C4-2B (cell line): ENCODE results near the gene FTSJ1.

Source experiments
- H3K27ac ChIP-seq: fragments of 450-650 bp; 2 replicates; pipeline ENCODE4 v1.5.1; 2017
- ZFX ChIP-seq: fragments of 450-650 bp; IDR thresholded peaks from 2 replicates; pipeline ENCODE4 v1.6.1; 2017
- TF ChIP-seq, protein P1 (sequence below): fragments of 450-650 bp; conservative IDR thresholded peaks from 2 replicates; pipeline ENCODE4 v1.5.1; 2017; ENCODE audit warnings: mild to moderate bottlenecking

FTSJ1 gene

GRCh38 chrX:48489892-48490291 lies 13.9 kb downstream of the FTSJ1 start:
- H3K27ac ChIP-seq, result no peak overlapping the region
- TF ChIP-seq, protein P1, sequence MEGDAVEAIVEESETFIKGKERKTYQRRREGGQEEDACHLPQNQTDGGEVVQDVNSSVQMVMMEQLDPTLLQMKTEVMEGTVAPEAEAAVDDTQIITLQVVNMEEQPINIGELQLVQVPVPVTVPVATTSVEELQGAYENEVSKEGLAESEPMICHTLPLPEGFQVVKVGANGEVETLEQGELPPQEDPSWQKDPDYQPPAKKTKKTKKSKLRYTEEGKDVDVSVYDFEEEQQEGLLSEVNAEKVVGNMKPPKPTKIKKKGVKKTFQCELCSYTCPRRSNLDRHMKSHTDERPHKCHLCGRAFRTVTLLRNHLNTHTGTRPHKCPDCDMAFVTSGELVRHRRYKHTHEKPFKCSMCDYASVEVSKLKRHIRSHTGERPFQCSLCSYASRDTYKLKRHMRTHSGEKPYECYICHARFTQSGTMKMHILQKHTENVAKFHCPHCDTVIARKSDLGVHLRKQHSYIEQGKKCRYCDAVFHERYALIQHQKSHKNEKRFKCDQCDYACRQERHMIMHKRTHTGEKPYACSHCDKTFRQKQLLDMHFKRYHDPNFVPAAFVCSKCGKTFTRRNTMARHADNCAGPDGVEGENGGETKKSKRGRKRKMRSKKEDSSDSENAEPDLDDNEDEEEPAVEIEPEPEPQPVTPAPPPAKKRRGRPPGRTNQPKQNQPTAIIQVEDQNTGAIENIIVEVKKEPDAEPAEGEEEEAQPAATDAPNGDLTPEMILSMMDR, result no peak
- TF ChIP-seq ZFX, result no peak

DNA sequence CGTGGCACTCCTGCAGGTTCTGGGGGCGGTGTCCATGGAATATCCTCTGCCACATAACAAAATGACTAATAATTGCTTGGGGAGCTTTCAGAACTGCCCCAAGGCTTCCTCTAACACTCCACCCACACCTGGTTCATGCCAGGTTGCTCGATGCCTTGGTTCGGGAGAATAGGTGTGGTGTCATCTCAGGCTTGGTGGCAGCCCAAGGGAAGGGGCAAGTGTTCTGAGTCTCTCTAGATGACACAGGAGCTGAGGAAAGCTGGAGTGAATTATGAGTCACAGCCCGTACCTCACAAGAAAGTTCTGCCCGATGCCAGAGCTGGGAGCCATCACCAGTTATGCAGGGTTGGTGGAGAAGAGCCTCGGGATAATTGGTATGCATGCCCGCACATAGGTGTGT lies 14.7 kb downstream of the FTSJ1 start:
- H3K27ac ChIP-seq, result no peak overlapping the region
- TF ChIP-seq, protein P1, result no peak
- TF ChIP-seq ZFX, result no peak

DNA sequence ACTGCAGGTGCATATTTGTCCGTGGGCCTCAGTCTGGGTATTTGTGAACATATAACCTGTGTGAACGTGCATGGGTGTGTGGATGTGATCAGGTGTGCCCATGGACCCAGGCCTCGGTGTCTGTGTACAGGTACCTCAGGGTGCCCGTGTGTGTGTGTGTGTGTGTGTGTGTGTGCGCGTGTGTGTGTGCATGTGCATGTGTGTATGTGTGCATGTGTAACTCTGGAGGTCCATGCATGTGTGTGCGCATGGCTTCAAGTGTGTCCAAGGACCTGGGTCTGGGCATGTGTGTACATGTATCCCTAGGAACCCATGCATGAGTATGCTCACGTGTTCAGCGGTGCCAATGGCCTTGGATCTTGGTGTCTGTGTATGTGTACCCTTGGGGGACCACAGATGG lies 15.8 kb downstream of the FTSJ1 start:
- no peak for TF ChIP-seq ZFX
- TF ChIP-seq, protein P1, result no peak
- no peak overlapping the region for H3K27ac ChIP-seq

- TF ChIP-seq, protein P1, result no peak
- no peak for TF ChIP-seq ZFX
- H3K27ac ChIP-seq, result no peak overlapping the region
Observed at GRCh38 chrX:48492293-48492910, 16.4 kb downstream of the FTSJ1 start.

- H3K27ac ChIP-seq, result no peak overlapping the region
- TF ChIP-seq, protein P1, result no peak; the same call in 1 of the 2 replicates
- TF ChIP-seq ZFX, result no peak
Observed at GRCh38 chrX:48493890-48494364, 17.9 kb downstream of the FTSJ1 start.

DNA sequence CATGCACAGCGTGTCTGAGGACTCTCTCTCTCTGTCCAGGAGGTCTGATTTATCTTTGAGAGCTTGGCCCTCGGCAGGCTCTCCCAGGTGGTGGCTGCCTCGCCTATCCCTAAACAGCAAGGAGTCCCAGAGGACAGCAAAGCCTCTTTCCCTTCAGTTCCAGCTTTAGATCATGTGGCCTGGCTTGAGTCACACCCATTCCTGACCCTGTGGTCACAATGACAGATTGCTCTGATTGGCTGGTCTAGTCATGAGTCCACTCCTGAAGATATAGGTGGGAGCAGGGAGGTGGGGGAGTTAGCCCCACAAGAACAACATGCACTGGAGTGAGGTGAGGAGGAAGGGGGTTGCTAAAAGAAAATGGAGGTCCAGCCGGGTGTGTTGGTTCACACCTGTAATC lies 20.7 kb downstream of the FTSJ1 start:
- no peak overlapping the region for H3K27ac ChIP-seq
- TF ChIP-seq, protein P1, result no peak
- no peak for TF ChIP-seq ZFX

DNA sequence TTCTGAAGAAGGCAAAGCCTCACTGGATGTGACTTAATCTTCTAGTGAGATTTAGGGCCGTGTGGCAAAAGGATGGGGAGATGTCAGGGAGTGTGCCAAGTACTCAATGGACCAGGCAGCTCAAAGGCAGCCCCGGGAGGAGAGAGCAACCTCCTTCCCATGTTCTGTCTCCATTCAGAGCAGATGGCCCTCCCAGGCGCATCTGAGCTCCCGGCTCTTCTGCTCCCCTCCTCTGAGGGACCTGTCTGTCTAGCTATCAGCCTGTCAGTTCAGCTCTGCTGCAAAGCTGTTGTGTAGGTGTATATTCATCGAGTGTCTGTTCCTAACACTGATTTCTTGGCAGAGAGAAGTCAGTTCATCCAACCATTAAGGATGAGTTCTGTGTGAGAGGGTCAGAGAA lies 21.9 kb downstream of the FTSJ1 start:
- H3K27ac ChIP-seq, result no peak overlapping the region
- TF ChIP-seq ZFX, result no peak
- TF ChIP-seq, protein P1, result no peak
